GM18907 (cell line): ENCODE results near the gene P2RX1.

Experiments used
- ATAC-seq: cut with Tn5 transposase; IDR thresholded peaks from one replicate; pipeline ENCODE4 v1.9.1; 2021; ENCODE audit warnings: mild to moderate bottlenecking, moderate library complexity; ENCODE audit not compliant: unreplicated experiment

P2RX1 gene

DNA sequence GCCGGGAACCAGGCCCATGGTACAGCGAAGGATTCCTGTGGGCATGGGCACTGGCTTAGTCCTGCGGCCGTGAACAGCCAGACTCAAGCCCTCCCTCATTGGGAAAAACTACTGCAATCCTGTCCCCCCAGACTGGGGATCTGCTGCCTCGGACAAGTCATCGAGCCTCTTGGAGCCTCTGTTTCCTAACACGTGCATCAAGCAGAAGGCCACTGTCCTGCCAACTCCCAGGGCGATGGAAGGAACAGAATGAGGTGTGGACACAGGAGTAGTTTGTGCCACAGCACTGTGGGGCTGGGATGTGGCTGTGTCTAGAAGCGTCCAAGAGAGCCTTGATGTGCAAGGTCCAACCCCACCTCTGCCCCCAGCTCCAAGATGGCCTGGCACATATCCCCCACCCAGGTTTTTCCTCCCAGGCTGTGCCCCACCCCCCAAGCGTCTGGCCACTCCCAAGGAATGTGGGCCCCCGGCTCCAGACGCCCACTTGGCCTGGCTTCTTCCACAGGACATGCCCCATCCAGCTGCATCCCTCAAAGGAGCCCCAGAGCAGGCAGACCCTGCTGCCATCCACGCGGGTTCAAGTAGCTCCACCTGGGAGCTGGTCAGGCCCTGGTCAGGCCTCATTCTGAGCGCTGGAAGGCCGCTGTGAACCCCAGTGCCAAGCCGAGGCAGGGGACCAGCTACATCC is 26.8 kb downstream of the P2RX1 start:
- ATAC-seq: no peak

- ATAC-seq: no peak
These were observed 27.7 kb downstream of the P2RX1 start for GRCh38 chr17:3888343-3889171.

DNA sequence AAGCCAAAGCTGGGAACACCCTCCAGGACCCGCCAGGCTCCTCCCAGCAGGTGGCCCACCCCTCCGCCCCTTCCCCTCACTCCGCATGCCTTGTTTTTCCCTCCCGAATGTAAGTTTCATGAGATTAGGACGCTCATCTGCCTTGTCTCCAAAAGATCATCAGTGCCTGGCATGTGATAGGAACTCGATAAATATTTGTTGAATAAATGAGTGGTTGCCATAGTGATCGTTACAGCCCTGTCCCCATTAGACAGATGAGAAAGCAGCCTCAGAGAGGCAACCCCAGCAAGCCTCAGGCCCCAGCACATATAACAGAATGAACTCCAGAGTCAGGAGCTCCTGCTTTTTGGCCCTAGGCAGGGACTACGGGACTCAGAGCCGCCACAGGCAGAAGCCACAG is 28.5 kb downstream of the P2RX1 start:
- no peak for ATAC-seq

DNA sequence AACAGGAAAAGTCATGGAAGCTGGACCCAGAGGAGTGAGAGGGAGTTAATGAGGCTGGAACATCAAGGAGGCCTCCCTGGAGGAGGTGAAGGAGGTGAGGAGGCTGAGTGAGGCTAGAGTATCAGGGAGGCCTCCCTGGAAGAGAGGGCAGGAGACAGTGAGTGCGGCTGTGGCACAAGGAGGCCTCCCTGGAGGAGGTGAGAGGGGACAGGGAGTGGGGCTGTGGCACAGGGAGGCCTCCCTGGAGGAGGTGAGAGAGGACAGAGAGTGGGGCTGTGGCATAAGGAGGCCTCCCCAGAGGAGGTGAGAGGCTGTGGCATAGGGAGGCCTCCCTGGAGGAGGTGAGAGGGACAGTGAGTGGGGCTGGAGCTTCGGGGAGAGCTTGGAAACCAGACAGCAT is 28.9 kb downstream of the P2RX1 start:
- no peak for ATAC-seq

DNA sequence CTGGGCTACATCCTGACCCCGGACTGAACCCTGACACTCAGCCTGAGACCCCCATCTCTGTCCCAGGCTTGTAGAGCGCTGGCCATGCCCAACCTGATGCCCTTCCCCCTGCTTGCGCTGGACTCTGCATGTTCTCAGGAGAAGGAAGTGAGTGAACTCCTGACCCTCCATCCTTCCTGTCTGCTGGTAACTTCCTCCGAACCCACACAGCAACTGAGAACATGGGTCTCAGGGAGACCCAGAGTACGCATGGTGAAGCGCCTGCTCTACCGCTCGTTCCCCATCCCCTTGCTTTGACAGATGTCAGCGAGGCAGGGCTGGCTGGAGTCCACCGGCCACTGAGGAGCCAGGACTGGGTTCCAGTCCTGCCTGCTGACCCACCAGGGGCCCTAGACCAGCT is 29.5 kb downstream of the P2RX1 start:
- ATAC-seq: no peak

- no peak for ATAC-seq
These were observed 30.3 kb downstream of the P2RX1 start for GRCh38 chr17:3885970-3886369.

GRCh38 chr17:3885271-3885670 is 31.0 kb downstream of the P2RX1 start:
- ATAC-seq: no peak

- ATAC-seq: no peak
These were observed 32.1 kb downstream of the P2RX1 start for GRCh38 chr17:3884188-3884587.

- no peak for ATAC-seq
These were observed 34.0 kb downstream of the P2RX1 start for GRCh38 chr17:3882276-3882675.

- ATAC-seq: no peak
These were observed 35.3 kb downstream of the P2RX1 start for GRCh38 chr17:3880983-3881382.

- no peak for ATAC-seq
These were observed 36.5 kb downstream of the P2RX1 start for GRCh38 chr17:3879591-3880417.

- no peak for ATAC-seq
These were observed 37.1 kb downstream of the P2RX1 start for GRCh38 chr17:3879186-3879585.

- no peak for ATAC-seq
These were observed 39.0 kb downstream of the P2RX1 start for GRCh38 chr17:3877220-3877619.

DNA sequence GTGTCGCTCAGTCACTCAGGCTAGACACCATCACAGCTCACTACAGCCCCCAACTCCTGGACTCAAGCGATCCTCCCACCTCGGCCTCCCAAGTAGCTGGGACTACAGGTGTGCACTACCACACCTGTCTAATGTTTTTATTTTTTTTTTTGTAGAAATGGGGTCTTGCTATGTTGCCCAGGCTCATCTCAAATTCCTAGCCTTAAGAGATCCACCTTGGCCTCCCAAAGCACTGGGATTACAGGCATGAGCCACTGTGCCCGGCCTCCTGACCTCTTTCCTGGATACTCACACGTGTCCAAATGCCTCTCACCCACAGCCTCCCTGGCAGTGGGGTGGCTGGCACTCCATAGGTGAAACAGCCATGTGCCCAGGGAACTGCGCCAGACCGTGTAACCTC is 40.9 kb downstream of the P2RX1 start:
- no peak for ATAC-seq

DNA sequence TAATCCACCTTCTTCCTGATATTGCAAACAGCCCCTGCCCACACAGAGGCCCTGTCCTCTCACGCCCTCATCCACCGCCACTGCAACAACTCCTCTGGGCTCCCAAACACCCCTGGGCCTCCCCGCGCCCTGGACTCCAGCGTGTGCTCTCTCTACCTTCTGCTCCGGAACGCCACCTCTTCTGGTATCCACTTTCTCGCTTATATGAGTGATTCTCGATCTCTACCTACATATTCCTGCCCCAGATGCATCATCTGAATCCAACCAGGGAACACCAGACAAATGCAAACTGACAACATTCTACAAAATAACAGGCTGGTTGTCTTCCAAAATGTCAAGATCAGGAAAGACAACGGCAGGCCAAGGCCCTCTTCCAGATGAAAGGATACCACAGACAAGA is 42.4 kb downstream of the P2RX1 start:
- no peak for ATAC-seq

DNA sequence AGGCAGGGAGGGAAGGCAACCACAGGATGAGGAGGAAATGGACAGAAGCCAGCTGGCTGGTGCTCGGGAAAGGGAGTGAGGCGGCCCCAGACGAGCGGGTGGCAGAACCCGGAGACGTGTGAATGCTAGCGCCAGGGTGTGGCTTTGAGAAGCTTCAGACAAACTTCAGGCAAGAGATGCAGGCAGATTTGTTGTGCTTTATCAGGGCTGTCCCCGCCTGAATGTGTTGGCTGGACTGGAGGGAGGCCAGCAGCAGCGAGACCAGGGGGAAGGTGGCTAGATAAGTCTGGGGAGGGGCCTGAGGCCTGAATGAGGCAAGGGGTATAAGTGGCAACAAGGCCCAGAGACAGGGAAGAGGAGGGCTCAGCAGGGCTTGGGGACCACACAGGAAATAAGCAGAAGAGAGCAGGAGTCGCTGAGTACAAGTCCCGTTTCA is 45.4 kb downstream of the P2RX1 start:
- ATAC-seq: peak; percentile 44

- ATAC-seq: no peak
These were observed 48.7 kb downstream of the P2RX1 start for GRCh38 chr17:3867606-3868005.

GRCh38 chr17:3867106-3867505 is 49.2 kb downstream of the P2RX1 start:
- ATAC-seq: no peak

DNA sequence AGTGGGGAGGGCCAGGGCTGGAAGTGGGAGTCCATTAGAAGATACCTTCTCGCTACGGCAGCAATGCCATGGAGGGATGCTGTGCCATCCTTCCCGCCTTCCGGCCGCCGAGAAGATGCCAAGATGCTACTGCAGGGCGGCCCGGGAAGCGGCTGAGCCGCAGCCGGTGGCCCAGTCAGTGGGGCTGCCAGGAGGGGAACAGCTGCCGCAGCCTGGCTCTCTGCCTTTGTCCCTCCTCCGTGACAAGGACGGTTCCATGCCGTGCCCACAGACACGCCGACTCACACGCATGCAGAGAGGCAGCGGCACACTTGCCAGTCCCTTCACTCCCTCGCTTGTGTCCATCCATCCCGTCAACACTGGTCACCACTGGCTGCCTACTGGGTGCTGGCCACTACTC is 50.0 kb downstream of the P2RX1 start:
- ATAC-seq: no peak

GRCh38 chr17:3865176-3865575 is 51.1 kb downstream of the P2RX1 start:
- ATAC-seq: no peak

- ATAC-seq: no peak
These were observed 51.7 kb downstream of the P2RX1 start for GRCh38 chr17:3864534-3864933.
